Stomach (tissue), 9 donors: ENCODE results near the gene ACVR1C. TPM values are rescaled to one million over a fixed set of nuclear protein-coding genes. Genes with fewer than 3 reads are reported as not detected.
"Not testable (repeated sequence)": the region's sequence is repeated elsewhere in the genome, so short reads cannot be mapped to it uniquely, and the experiment has no call there.

Experiments used
- DNase-seq, 2 donors: peaks; one replicate each; pipeline versions ENCODE4 v3.0.0 to v3.0.0-alpha.2; 2013 to 2019
- H3K27ac ChIP-seq, 5 donors: fragments of 200-600 bp in 4 of 5; sonication (generic) in 4 of 5; one replicate each; pipeline ENCODE4 v1.5.1; 2013 to 2019; ENCODE audit warnings: mild to moderate bottlenecking in 1 of 5, moderate library complexity in 1 of 5
- H3K27me3 ChIP-seq, 3 donors: fragments of 200-600 bp; sonication (generic); one replicate each; pipeline ENCODE4 v1.5.1; 2017 to 2019; ENCODE audit warnings: mixed run types in 1 of 3
- H3K36me3 ChIP-seq, 4 donors: fragments of 200-600 bp; sonication (generic); 1 replicate in 3 of 4; 2 replicates in 1 of 4; pipeline ENCODE4 v1.5.1; 2016 to 2019
- H3K4me1 ChIP-seq, 4 donors: fragments of 200-600 bp; sonication (generic); one replicate each; pipeline ENCODE4 v1.5.1; 2016 to 2019
- H3K4me3 ChIP-seq, 4 donors: fragments of 200-600 bp; sonication (generic) in 3 of 4; one replicate each; pipeline ENCODE4 v1.5.1; 2016 to 2019; ENCODE audit warnings: mild to moderate bottlenecking in 1 of 4
- H3K9me3 ChIP-seq, 4 donors: fragments of 200-600 bp; sonication (generic); one replicate each; pipeline ENCODE4 v1.5.1; 2016 to 2019
- EP300 ChIP-seq: sonication (generic); formaldehyde crosslinking; IDR thresholded peaks from one replicate; pipeline ENCODE4 v1.6.1; 2017; ENCODE audit warnings: antibody characterized with exemption
- POLR2A ChIP-seq, 4 donors: fragments of 450-650 bp; IDR thresholded peaks; one replicate each; pipeline ENCODE4 v1.6.1; 2016; ENCODE audit warnings: antibody characterized with exemption in 4 of 4, control low read depth in 2 of 4, mild to moderate bottlenecking in 1 of 4, moderate library complexity in 1 of 4
- POLR2AphosphoS5 ChIP-seq, 3 donors: sonication (generic); formaldehyde crosslinking; IDR thresholded peaks; one replicate each; pipeline ENCODE4 v1.6.1; 2016; ENCODE audit warnings: antibody characterized with exemption in 3 of 3
- WGBS, 5 donors: extraction: QIAGEN DNeasy Blood & Tissue Kit in 3 of 5; methylation state at CpG; one replicate each; pipeline versions ENCODE4 v1.1.5 to v1.1.7; 2013 to 2018; 5-methylcytosine and 5-hydroxymethylcytosine counted together
- intact Hi-C: fragments of 100-400 bp; cut with DNase I; formaldehyde crosslinking; loops from one replicate; pipeline ENCODE4 v1.15.1; 2023; ENCODE audit warnings: low total_unique reads
- polyA plus RNA-seq, 3 donors: library from polyadenylated mRNA; stranded (reverse); fragments of 200-250 nt; gene quantifications; one replicate each; pipeline ENCODE4 v1.2.3, GENCODE V29; 2013
- total RNA-seq, 5 donors: library from RNA; depleted of rRNA; stranded (reverse); fragments of >200 nt; gene quantifications; one replicate each; pipeline versions ENCODE4 v1.1.0 to v1.2.3, GENCODE V29; 2014 to 2016
- TF ChIP-seq, protein P1 (sequence below), 7 experiments: fragments of 450-650 bp in 4 of 7; fragments of 200-600 bp in 3 of 7; sonication (generic) in 3 of 7; IDR thresholded peaks; one replicate each; pipeline ENCODE4 v1.5.1; 2016 to 2019; ENCODE audit warnings: antibody characterized with exemption in 7 of 7, control low read depth in 2 of 7, mild to moderate bottlenecking in 1 of 7
- donor health status: healthy with polysubstance abuse.
- donor health status: Bipolar disorder and iron deficiency.
- donor health status: healthy.

Gene ACVR1C
- total and polyA plus RNA-seq, 8 donors, result under 0.01 to 8.4 (median 0.61) TPM; not detected in 1

DNA sequence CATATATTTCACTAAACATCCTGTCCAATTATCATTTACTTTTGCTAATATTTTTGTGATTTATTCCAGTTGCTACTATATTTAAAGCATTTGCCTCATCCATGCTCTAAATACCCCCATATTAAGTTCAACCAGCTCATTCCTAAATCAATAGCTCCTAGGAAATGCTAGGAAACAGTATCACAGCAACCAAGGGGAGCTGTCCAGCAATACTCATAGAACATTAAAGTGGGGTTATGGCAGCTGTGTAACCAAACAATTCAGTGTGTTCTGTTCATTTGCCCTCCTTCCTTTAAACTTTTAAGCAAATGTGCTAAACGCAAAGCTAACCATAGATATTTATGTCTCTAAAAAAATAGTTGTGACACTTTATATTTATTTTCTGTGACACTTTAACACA is 41.1 kb downstream of the ACVR1C start:
- no peaks in the 10 kb centered on the region for H3K27me3 ChIP-seq
- H3K4me3 ChIP-seq, result no peak overlapping the region
- peak in 1 of 2 donors; percentile 51 for DNase-seq
- TF ChIP-seq EP300, result no peak
- H3K36me3 ChIP-seq, result no peaks in the 10 kb centered on the region
- intact Hi-C loops, result no loop called here
- WGBS, 5 donors, result 57 to 76% (median 69%) methylated on average over 1 of the region's 1 CpG
- H3K9me3 ChIP-seq, result no peaks in the 10 kb centered on the region
- H3K4me1 ChIP-seq, result no peaks in the 10 kb centered on the region
- no peak overlapping the region for H3K27ac ChIP-seq

DNA sequence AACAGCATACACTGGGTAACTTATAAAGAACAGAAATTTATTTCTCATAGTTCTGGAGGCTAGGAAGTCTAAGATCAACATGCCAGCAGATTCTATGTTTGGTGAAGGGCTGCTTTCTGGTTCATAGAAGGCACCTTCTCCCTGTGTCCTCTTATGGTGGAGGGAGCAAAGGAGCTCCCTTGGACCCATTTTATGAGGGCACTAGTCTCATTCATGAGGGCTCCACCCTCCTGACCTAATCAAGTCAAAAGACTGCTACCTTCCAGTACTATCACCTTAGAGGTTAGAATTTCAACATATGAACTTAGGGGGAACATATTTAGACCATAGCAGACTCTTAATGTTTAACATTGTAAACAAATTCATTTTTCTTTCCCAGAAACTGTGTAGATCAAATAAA is 54.5 kb downstream of the ACVR1C start:
- intact Hi-C loops, result no loop called here
- H3K4me1 ChIP-seq, result no peaks in the 10 kb centered on the region
- DNase-seq, result no peak
- no peak overlapping the region for H3K4me3 ChIP-seq
- TF ChIP-seq EP300, result no peak
- no peak for TF ChIP-seq POLR2A (IDR thresholded peaks at IDR 0.05)
- TF ChIP-seq, protein P1, sequence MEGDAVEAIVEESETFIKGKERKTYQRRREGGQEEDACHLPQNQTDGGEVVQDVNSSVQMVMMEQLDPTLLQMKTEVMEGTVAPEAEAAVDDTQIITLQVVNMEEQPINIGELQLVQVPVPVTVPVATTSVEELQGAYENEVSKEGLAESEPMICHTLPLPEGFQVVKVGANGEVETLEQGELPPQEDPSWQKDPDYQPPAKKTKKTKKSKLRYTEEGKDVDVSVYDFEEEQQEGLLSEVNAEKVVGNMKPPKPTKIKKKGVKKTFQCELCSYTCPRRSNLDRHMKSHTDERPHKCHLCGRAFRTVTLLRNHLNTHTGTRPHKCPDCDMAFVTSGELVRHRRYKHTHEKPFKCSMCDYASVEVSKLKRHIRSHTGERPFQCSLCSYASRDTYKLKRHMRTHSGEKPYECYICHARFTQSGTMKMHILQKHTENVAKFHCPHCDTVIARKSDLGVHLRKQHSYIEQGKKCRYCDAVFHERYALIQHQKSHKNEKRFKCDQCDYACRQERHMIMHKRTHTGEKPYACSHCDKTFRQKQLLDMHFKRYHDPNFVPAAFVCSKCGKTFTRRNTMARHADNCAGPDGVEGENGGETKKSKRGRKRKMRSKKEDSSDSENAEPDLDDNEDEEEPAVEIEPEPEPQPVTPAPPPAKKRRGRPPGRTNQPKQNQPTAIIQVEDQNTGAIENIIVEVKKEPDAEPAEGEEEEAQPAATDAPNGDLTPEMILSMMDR (IDR thresholded peaks at IDR 0.05), result no peak
- TF ChIP-seq POLR2AphosphoS5 (IDR thresholded peaks at IDR 0.05), result no peak
- H3K27ac ChIP-seq, result no peak overlapping the region
- H3K9me3 ChIP-seq, result no peaks in the 10 kb centered on the region
- H3K36me3 ChIP-seq, result no peaks in the 10 kb centered on the region
- no peaks in the 10 kb centered on the region for H3K27me3 ChIP-seq

DNA sequence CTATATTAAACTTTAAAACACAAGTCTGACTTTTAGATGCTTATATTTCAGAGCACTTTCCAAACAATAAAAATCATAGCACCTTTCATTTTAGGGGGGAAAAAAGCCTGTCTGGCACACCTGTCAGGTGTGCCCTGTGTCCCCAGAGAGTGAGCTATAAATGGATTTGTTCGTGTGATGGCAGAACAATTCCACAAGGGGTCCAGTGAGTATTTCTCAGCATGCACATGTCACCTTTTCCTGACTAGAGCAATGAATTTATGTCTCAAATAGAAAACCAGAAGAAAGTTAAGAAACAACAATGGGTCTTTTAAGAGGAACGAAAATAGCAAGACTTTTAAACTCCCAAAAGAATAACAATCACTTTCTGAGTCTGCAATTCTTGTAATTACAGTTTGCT is 55.9 kb downstream of the ACVR1C start:
- no peaks in the 10 kb centered on the region for H3K4me1 ChIP-seq
- H3K27me3 ChIP-seq, result no peaks in the 10 kb centered on the region
- no peaks in the 10 kb centered on the region for H3K36me3 ChIP-seq
- TF ChIP-seq, protein P1 (IDR thresholded peaks at IDR 0.05), result peak in 2 of 7 experiments; percentile 5 to 32
- TF ChIP-seq EP300 (no peak), POLR2AphosphoS5 (IDR thresholded peaks at IDR 0.05) (no peak)
- 46 to 55% (median 48%) methylated on average over 2 of the region's 2 CpGs for WGBS, 5 donors
- DNase-seq, result peak in 1 of 2 donors; percentile 25
- H3K4me3 ChIP-seq, result no peak overlapping the region
- no peak overlapping the region for H3K27ac ChIP-seq
- no peaks in the 10 kb centered on the region for H3K9me3 ChIP-seq
- intact Hi-C loops, result no loop called here

DNA sequence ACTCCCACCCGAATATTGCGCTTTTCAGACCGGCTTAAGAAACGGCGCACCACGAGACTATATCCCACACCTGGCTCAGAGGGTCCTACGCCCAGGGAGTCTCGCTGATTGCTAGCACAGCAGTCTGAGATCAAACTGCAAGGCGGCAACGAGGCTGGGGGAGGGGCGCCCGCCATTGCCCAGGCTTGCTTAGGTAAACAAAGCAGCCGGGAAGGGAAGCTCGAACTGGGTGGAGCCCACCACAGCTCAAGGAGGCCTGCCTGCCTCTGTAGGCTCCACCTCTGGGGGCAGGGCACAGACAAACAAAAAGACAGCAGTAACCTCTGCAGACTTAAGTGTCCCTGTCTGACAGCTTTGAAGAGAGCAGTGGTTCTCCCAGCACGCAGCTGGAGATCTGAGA is 62.0 kb downstream of the ACVR1C start:
- H3K27me3 ChIP-seq, DNase-seq, intact Hi-C loops, H3K4me1 ChIP-seq, H3K4me3 ChIP-seq, H3K27ac ChIP-seq, H3K9me3 ChIP-seq, H3K36me3 ChIP-seq: not testable (repeated sequence)
- 36 to 100% (median 42%) methylated on average over 1 to 12 of the region's 15 CpGs for WGBS, 5 donors

DNA sequence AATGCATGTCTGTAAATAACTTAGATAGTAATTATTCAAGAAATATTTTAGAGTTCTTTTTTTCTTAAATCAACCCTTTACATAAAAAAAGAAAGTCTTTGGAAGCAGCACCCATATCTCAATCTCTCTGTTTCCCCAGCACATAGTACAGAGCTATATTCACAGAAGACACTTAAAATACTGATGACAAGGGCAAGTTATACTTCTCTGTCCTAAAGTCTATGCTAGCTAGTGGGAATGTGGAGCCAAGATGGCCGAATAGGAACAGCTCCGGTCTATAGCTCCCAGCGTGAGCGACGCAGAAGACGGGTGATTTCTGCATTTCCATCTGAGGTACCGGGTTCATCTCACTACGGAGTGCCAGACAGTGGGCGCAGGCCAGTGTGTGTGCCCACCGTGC is 62.6 kb downstream of the ACVR1C start:
- intact Hi-C loops, DNase-seq, H3K27ac ChIP-seq, H3K4me1 ChIP-seq, H3K27me3 ChIP-seq, H3K36me3 ChIP-seq, H3K9me3 ChIP-seq, H3K4me3 ChIP-seq: not testable (repeated sequence)
- 93 to 97% (median 95%) methylated on average over 10 of the region's 10 CpGs for WGBS, 5 donors

DNA sequence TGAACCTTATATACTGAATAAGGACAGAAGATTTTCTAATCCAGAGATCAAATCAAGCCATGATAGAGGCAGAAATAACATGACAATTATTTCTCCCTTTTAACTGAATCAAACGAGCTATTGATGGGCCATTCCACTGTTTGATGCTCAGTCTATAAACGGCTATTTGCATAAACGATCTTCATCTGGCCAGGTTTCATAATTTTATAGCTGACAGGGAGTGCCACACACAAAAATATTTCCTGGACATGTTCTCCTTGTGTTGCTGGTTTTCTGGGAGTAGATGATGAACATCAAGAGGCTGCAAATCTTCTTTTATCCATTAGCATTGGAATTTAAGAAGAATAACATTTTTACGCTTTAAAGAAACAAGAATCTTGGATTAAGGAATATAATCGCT is 63.1 kb downstream of the ACVR1C start:
- H3K27me3 ChIP-seq, result no peaks in the 10 kb centered on the region
- WGBS, 5 donors, result 85 to 94% (median 89%) methylated on average over 5 of the region's 5 CpGs
- intact Hi-C loops, result no loop called here
- no peak overlapping the region for H3K4me3 ChIP-seq
- no peak overlapping the region for H3K27ac ChIP-seq
- H3K9me3 ChIP-seq, result no peaks in the 10 kb centered on the region
- no peak for DNase-seq
- no peaks in the 10 kb centered on the region for H3K4me1 ChIP-seq
- TF ChIP-seq POLR2A (IDR thresholded peaks at IDR 0.05) (no peak), EP300 (no peak)
- no peaks in the 10 kb centered on the region for H3K36me3 ChIP-seq

DNA sequence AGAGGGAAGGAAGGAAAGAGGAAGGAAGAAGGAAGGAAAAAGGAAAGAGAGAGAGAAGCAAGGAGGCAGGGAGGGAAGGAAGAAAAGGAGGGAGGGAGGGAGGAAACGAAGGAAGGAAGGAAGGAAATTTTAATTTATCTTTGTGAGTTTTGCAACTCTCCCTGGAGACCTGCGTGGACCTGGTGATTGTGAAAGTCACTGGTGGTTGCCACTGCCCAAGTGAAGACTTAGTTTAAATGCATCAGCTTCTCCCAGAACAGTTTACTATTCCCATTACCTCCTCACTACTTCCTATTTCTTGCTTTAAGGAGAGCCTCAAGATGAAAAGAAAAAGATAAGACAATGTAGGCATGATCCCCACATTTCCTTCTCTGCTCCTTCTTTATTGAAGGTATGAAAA is 68.8 kb downstream of the ACVR1C start:
- intact Hi-C loops, result no loop called here
- Histone ChIP-seq H3K27me3 (no peaks in the 10 kb centered on the region), H3K9me3 (no peaks in the 10 kb centered on the region), H3K27ac (no peak overlapping the region), H3K4me3 (no peak overlapping the region), H3K4me1 (no peaks in the 10 kb centered on the region), H3K36me3 (no peaks in the 10 kb centered on the region)
- DNase-seq, result no peak
- TF ChIP-seq EP300, result no peak
- no peak for TF ChIP-seq POLR2A (IDR thresholded peaks at IDR 0.05)
- no peak for TF ChIP-seq POLR2AphosphoS5 (IDR thresholded peaks at IDR 0.05)
- TF ChIP-seq, protein P1 (IDR thresholded peaks at IDR 0.05), result no peak
- 68 to 76% (median 72%) methylated on average over 2 of the region's 2 CpGs for WGBS, 5 donors
